GM18858 (cell line): ENCODE measurements around the gene LRRC28.
"Not testable (repeated sequence)": the region's sequence is repeated elsewhere in the genome, so short reads cannot be mapped to it uniquely, and the experiment has no call there.

ENCODE experiments used
- ATAC-seq: cut with Tn5 transposase; IDR thresholded peaks from one replicate; pipeline ENCODE4 v1.9.1; 2021; ENCODE audit not compliant: unreplicated experiment

LRRC28 gene

DNA sequence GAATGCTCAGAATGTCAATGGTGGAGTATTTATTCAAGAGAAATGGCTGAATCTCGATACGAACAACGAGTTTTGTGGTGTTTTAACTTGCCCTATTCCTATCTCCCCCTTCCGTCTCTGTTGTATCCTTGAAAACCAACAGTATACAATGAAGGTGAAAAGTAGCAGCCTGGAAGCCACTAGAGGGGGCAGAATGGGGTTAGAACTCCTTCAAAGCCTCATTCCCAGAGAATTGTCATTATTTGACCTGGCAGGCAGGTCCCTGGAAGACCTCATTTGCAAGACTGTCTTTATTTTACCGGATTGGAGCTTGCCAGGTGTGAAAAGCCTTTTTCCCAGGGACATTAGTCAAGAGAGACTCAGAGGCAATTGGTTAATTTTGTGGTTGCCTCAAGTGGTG lies 139.4 kb downstream of the LRRC28 start:
- ATAC-seq, result no peak

DNA sequence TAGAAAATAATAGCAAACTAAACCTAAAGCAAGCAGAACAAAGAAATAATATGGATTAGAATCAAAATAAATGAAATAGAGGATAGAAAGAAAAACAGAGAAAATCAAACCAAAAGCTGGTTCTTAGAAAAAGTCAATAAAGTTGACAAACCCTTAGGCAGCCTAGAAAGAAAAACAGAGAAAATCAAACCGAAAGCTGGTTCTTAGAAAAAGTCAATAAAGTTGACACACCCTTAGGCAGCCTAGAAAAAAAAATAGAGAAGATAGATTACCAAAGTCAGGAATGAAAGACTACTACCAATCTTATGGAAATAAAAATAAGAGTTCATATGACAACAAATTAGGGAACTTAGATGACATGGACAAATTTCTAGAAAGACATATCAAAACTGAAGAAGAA lies 142.4 kb downstream of the LRRC28 start:
- ATAC-seq, result no peak

DNA sequence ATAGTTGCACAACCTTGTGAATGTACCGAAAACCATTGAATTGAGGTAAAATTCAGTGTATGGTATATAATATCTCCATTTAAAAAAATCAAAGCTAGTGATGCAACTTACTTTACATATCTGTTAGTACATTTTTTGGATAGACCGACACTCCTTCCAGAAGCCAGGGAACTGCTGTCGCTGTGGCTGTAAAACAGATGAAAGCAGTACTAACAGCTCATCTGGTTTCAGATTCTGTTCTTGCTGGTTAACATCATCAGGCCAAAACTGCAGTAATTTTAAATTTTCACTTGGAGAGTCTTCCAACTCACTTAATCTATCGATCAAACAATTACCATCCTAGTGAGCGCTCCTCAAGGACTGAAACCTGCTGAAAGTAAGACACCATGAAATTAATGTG lies 145.1 kb downstream of the LRRC28 start:
- ATAC-seq, result no peak

DNA sequence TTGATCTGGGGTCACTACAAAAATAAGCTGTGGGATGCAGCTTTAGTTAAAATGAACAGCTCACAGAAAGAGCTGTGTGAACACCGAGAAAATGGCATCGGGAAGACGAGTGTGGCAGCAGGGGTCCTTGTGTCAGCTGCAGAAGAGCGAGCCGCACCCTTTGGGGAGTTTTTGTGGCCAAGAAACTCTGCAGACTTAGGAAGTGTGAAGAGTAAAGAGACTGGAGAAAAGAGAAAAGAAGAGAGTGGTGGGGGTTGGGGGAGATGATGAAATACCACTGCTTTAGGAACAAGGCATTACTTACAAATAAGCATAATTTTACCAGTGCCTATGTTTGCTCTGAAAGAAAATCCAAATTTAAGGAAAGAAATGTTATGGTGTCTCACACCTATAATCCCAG lies 147.8 kb downstream of the LRRC28 start:
- ATAC-seq, result no peak

DNA sequence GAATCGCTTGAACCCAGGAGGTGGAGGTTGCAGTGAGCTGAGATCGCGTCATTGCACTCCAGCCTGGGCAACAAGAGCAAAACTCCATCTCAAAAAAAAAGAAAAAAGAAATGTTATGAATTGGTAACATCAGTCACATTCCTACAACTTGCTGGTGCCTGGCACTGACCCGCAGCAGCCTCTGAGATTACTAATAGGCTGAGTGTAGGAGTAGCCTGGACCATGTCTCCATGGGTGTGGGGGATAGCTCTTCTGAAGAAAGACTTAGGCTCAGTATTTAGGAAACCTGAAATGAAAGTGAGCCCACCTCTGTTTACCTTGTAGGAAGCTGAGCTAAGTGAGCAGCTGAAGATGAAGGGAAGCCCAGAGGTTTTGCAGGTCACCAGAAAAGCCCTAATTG lies 148.3 kb downstream of the LRRC28 start:
- ATAC-seq, result no peak

DNA sequence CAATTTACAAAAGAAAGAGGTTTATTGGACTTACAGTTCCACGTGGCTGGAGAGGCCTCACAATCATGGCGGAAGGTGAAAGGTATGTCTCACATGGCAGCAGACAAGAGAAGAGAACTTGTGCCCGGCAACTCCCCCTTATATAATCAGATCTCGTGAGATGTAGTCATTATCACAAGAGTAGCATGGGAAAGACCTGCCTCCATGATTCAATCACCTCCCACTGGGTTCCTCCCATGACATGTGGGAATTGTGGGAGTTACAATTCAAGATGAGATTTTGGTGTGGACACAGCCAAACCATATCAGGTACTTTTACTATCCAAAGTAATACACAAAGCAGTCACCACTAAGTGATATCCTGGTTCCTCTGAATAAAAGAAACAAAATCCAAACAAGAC lies 149.9 kb downstream of the LRRC28 start:
- not testable (repeated sequence) for ATAC-seq

DNA sequence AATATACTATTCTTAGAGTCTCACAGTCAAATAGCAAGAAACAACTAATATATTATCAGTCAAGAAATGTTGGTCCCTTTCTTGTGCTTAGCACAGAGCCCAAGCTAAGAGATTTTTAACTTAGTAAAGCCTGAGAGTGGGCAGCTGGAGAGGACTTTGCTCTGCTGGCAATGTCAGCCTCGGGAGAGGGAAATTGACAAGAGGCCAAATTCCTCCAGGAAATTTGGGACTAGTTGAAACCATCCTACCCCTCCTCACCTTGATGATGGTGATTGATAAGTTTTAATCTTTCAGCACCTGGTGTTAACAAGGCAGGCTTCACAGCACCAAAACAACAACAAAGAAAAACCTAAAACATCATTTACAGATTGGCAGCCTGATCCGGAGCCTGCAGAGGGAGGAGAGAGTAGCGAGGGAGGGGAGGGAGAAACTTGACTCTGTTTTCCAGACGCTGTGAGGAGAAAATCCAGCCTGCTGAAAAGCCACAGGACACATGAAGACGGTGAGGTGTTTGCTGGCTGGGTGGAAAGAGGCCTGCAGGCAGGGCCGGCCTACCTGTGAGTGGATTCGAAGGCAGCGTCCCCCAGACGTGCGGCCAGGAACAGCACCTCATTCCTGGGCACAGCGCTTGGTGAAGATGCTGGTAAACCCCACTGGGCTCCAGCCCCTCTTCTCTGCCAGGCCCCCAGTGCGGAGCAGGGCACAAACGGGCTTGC lies 150.9 kb downstream of the LRRC28 start:
- no peak for ATAC-seq

DNA sequence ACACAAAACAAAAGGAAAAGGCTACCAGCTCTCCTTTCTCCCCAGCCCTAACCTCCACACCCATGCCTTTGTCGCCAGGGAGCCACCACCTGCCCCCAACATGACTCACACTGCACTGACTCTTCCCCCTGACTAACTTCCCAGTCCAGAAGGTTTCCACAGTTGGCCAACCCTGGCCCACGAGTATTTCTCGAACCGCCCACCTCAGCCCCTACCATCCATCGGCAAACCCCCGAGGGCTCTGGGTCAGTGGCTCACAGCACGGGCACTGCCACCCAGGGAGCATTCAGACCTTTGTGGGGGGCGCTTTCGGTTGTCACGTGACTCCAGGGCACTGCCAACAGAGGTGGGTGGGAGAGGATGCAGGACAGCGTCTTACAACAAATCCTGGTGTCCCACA lies 152.3 kb downstream of the LRRC28 start:
- ATAC-seq, result no peak

DNA sequence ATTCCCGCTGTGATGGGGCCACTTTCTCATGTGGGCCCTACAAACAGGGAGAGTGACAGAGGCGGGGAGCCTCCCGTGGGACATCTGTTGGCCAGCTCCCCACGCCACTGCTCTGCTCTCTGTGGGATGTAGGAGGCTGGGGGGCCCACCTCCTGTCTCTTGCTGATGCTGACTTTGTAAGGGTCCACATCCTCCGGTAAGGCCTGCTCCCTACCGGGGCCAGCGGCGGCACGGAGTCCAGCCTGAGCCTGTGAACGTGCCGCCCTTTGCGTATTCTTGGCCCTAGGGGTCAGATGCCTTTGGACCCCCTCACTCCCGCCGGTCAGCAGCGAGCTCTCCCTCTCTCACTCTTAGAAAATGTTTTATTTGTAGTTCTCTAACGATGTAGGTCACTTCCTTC lies 153.2 kb downstream of the LRRC28 start:
- ATAC-seq, result no peak

DNA sequence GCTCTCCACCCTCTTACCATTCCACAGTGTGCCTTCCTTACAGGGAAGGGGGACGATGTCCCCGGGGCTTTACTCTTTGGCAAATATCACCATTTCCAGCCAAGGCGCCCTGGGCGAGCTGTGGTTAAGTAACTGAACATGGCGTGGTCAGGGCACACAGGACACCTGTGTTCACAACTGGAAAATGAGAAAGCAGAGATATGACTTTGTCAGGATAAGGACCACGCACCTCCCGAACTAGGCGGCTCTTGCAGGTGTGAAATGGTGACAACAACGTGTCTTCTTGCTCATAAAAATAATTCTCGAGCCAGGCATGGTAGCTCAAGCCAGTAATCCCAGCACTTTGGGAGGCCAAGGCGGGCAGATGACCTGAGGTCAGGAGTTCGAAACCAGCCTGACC lies 154.8 kb downstream of the LRRC28 start:
- no peak for ATAC-seq

DNA sequence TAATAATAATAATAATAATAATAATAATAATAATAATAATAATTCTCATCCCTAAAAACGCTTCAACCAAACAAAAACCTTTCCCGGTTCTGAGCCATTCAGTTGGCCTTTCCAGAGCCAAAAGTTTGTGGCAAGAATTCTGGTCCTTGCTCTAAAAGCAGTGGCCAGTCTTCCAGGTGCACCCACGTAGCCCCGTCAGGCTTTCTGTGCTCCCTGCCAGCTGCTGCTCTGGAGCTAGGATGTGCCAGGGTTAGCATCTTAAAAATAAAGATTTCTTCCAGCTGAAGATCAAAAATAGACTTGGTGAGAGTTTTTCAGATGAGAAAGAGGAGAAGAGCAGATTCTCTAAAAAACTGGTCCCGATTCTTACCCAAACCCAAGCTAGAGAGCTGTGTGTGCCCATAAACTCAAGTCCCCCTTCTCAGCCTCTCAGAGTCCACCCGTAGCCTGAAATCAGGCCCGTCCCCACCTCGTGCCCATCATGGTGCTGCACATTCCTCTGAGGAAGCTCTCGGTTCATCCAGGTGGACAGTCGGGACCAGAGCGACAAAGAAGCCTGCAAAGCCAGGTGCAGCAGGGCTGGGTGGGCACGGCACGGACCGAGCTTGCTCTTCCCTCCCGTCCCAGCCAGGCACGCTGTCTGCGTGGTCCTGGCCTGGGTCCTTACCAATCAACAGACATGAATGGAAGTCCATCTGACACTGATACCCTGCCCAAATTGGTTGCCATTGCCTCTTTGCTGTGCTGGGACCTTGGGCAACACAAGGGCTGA lies 155.6 kb downstream of the LRRC28 start:
- no peak for ATAC-seq

DNA sequence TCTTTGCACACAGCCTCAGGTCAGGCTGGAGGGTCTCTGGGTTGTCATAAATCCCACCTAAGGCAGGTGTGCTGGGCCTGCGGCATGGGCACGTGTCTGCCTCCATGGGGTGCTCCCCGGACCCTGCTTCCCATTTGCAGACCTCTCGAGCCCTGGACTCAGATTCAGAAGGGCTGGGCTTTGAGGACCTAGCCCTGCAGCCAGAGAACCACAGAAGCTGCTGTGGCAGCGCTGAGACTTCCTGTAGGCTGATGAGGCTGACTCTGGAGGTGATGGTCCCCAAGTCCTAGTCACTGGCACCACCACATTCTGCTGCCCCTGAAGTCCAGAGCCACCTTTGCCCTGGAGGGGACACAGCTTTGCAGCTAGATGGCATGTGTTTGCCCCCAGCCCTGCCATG lies 156.4 kb downstream of the LRRC28 start:
- no peak for ATAC-seq

DNA sequence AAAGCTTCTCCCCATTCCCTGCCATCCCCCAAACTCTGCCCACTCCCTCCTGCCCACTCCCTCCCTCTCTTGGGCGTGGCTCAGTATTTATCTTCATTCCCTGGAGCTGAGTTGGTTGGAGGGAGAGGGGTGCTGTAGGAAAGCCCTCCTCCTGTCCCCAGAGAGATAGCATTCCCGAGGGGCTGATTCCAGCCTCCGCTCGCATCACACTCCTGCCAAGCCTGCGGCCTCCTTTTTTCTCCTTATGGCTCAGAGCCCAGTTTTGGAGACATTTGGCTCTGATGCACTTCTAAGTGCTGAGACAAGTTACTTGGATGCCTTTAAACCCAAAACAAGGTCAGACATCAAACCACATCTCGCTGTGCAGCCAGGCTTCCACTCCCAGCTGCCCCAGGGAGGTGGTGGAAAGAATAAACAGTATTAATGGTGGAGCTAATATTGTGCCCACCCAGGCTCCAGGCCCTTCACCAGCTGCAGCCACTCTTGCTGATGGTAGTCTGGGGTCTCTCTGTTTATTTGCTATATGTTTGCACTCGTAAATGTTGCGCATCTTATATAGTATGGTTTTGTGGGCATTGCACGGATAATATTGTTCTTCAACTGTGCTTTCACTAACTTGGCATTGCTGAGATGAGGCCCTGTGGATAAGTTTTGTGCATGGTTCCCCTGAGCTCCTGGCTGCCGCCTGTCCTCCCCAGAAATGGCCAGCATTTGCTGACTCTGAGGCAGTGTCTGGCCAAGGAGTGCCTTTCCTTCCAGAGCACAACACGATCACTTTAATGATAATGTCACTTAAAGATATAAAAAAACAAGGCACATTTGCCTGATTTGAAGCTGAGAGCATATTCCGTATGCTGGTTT lies 157.2 kb downstream of the LRRC28 start:
- ATAC-seq, result no peak

DNA sequence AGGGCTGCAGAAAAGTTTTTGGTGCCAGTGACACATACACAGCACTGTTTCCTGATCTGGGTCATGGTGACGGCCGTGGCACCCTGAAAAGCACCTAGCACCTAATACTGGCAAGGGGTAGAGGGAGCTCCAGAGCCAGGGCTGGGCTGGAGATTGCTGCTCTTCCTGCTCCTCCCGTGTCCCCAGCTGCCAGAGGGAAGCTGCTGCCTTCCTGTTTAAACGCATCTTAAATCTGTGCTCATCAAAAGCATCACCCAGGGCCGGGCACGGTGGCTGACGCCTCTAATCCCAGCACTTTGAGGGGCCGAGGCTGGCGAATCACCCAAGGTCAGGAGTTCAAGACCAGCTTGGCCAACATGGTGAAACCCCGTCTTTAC lies 157.8 kb downstream of the LRRC28 start:
- ATAC-seq, result no peak

DNA sequence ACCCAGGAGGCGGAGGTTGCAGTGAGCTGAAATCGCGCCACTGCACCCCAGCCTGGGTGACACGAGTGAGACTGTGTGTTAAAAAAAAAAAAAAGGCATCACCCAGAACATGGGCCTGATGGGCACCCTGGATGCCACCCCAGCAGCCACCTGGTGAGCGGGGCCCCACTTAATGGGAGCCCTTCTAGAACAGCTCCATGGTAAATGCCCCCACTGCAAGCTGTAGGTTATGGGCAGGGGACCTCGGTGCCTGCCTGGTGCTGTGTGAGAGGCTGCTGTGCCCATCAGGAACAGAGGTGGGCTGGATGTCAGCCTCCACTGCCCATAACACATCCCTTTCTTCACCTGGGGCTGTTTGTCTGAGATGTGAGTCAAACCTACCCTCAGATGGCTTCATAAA lies 158.3 kb downstream of the LRRC28 start:
- no peak for ATAC-seq

DNA sequence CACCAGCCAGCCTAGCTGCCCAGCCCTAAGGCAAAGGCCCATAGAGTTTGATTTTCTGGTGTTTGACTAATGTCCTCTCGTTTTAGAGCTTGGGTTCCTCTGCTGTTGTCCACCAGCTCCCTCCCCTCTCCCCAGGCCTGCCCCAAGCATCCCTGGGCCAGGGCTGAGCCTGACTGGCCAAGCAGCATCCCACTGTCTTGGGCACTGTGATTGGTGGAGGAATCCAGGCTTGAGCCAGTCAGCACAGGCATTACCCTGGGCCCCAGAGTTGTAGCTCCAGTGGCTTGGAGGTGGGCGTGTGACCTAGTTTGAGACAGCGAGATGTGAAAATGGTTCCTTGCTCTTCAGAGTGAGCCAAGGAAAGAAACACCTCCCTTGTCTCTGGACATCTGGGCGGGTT lies 159.2 kb downstream of the LRRC28 start:
- no peak for ATAC-seq

DNA sequence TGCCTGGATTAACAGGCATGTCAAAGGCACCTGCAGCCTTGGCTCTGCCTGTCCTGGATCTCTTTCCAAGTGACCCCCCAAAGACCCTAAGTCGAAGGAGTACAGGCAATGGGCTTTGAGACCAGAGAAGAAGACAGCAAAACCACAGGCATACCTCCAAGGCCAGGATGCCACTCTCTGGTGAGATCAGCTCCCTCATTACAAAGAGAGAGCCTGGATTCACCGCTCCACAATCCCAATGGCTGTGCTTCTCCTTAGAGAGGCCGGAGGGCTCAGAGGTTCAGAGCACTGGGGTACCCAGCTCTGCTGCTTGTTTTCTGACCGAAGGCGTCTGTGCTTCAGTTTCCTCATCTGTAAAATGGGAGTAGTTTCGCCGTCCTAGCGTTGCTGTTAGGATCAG lies 160.0 kb downstream of the LRRC28 start:
- ATAC-seq, result no peak

DNA sequence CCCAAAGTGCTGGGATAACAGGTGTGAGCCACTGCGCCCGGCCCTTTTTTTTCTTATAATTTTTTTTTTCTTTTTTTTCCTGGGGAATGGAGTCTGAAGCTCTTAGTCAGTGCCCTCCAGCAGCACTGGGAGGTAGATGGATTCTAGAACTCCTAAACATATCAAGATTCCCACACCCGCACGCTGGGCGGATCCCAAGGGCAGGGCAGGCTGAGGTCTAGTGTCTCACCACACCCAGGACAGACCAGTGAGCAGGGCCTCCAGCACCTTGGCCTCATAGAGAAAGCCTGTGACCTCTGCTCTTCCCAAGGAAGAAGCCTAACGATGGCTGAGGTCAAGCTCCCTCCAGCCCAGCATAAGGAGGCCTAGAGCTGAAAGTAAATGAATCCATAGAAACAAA lies 160.8 kb downstream of the LRRC28 start:
- no peak for ATAC-seq

DNA sequence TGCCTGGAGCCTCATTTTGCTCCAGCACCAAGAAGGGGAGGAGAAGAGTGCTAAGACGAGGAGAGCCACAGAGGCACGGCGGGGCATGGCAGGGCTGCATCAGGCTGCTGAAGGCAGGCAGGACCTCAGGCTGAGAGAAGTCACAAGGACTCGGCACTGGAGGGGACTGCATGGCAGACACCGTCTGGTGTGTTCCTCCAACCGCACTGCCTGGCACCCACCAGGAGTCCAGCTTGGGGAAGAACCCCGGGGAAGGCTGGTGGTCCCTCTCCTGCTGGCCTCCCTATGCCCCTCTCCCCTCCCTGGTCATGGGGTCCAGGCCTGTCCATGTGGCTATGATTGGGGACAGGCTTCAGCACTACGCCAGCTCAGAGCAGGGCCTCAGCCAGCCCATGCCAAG lies 161.3 kb downstream of the LRRC28 start:
- ATAC-seq, result no peak

DNA sequence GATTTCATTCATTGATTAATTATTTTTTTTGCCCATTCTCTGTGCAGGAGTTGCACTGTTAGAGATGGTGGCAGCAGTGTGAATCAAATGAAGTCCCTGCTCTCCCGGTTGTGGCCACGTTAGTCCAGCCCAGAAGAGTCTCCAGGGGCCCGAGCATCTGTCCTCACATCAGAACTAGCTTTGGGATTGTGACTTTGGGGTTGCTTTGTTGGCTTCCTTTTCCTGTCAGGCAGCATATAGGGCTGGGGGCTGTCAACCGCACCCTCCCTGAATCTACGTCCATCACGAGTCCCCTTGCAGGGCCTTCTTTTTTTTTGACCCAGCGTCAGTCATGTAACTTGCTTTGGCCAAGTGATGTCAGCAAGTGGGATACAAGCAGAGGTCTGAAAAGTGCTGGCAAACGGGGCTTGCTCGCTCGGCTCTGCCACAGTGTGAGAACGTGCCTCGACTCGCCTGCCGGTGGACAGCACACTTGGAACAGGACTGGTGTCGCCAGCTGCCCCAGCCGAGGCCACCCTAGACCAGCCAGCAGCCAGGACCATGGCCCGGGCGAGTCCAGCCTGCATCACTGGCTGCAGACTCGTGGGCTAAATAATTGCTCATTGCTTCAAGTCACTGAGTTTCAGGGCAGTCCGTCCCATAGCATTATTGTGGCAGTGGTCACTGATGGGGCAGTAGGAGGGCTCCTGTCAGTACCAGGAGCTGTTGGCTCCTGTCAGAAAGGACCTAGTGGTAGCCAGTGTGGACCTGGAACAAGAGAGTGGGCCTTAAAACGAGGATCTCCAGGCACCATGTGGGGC lies 162.9 kb downstream of the LRRC28 start:
- no peak for ATAC-seq
